Loucy (cell line): Measurements from ENCODE around the gene RAET1G.
"Not testable (repeated sequence)": the region's sequence is repeated elsewhere in the genome, so short reads cannot be mapped to it uniquely, and the experiment has no call there.

Experiments
- CTCF ChIP-seq: fragments of 200-600 bp; sonication (generic); conservative IDR thresholded peaks from 2 replicates; pipeline ENCODE4 v1.5.1; 2014; ENCODE audit warnings: mild to moderate bottlenecking, antibody characterized with exemption, low read length
- EZH2phosphoT487 ChIP-seq: fragments of 200-600 bp; IDR thresholded peaks from 2 replicates; pipeline ENCODE4 v1.6.1; 2018; ENCODE audit warnings: antibody characterized with exemption, mild to moderate bottlenecking, moderate library complexity, borderline replicate concordance

- TF ChIP-seq CTCF, EZH2phosphoT487: not testable (repeated sequence)
These were observed 14.4 kb downstream of the RAET1G start for GRCh38 chr6:149908480-149908879.
